GM12801 (cell line): ENCODE measurements around the gene MMP25.

Source experiments
- CTCF ChIP-seq: IDR thresholded peaks from one replicate; pipeline ENCODE4 v1.5.1; 2011; ENCODE audit warnings: control low read depth; ENCODE audit not compliant: insufficient read length; ENCODE audit errors: extremely low read depth

The MMP25 gene

GRCh38 chr16:3057181-3058138, 11.1 kb downstream of the MMP25 start:
- no peak for TF ChIP-seq CTCF

- no peak for TF ChIP-seq CTCF
Measured at GRCh38 chr16:3058139-3059030, 12.0 kb downstream of the MMP25 start.

DNA sequence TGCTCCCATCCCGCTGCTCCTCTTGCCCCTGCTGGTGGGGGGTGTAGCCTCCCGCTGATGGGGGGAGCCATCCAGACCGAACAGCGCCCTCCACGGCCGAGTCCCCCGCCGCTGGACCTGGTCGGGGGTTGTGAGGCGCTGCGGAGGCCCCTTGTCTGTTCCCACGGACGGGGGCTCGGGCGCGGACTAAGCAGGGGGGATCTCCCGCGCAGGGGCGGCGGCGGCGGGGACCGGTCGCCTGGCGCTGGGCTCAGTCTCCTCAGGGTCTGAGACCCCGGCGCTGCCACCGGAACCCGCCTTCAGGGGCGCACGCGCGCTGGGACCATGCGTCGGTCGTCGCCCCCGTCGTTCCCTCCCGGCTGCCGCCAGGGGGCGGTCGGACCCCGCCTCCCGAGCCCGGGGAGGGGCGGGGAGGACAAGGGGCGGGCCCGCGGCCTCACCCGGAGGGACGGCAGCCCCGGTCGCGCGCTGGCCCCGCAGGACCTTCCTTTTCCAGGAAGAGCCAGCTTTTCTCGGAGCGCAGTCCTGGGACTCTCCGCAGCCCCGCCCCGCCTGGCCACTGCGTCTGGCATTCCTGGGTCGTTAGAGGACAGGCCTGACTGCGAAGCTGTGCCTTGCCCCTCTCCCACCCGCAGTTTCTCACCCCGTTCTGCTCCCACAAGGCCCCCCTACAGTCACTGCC, 12.8 kb downstream of the MMP25 start:
- no peak for TF ChIP-seq CTCF

DNA sequence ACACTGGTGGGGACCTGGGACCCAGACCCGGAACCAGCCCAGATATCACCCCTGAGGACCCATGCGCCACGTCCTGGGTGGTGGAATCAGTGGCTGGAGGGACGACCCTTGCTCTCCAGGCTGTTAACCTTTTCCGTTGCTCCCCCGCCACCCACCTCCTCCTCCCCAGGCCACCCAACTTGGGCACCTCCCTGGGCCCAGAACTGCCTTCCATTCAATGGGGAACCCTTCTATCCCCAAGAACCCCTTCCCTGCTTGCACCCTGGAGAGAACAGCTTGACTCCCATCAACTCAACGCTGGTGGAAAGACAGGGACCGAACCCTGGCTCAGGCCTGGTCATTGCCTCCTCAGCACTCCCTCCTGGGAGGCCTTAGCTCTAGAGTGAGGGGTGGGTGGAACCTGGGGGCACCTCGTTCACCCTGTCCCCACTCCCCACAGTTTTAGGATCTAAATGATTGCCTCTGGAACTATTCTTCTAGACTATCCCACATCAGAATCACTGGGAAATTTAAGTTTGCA, 13.4 kb downstream of the MMP25 start:
- TF ChIP-seq CTCF = no peak

GRCh38 chr16:3060339-3061127, 14.2 kb downstream of the MMP25 start:
- TF ChIP-seq CTCF = no peak

DNA sequence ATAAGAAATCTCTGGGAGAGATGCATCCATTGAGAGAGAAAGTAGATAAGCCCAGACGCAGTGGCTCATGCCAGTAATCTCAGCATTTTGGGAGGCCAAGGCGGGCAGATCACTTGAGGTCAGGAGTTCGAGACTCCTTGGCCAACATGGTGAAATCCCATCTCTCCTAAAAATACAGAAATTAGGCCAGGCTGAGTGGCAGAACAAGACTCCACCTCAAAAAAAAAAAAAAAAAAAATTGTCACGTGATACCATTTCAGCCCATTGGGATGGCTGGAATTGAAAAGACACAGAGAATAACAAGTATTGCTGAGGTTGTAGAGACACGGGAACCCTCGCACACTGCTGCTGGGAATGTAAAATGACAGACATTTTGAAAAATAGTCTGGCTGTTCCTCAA, 16.2 kb downstream of the MMP25 start:
- no peak for TF ChIP-seq CTCF
